Right renal pelvis (tissue), 4 donors: ENCODE measurements around the gene TNRC6B. TPM values are rescaled to one million over a fixed set of nuclear protein-coding genes. Genes with fewer than 3 reads are reported as not detected.

ENCODE experiments used
- polyA plus RNA-seq, 4 donors: library from polyadenylated mRNA; unstranded; fragments of 120-200 nt; gene quantifications; one replicate each; pipeline ENCODE4 v1.2.1, GENCODE V29; 2013; ENCODE audit not compliant: insufficient read length in 4 of 4

TNRC6B gene
- polyA plus RNA-seq, 4 donors, result 10.3 to 11.8 (median 11.4) TPM

Other genes starting within 250 kb of the TNRC6B start
- under 1 TPM in 2 of 4 donors, not detected in 2; 0.23 to 0.37 TPM for gene TMA7B, start 217.5 kb upstream of the TNRC6B start, polyA plus RNA-seq
- gene FAM83F, start 183.0 kb upstream of the TNRC6B start, polyA plus RNA-seq, result 1 to 10 TPM; 2.0 to 2.4 (median 2.3) TPM
- gene ADSL, start 168.6 kb downstream of the TNRC6B start, polyA plus RNA-seq, result 100 to 1,000 TPM; 102 to 111 (median 108) TPM
- gene SGSM3, start 192.7 kb downstream of the TNRC6B start, polyA plus RNA-seq, result 10 to 100 TPM; 58.5 to 79.5 (median 61.3) TPM